HG02759 (cell line): ENCODE data around the gene LITAF.

Experiments used
- ATAC-seq: cut with Tn5 transposase; IDR thresholded peaks from one replicate; pipeline ENCODE4 v1.9.1; 2021; ENCODE audit warnings: mild to moderate bottlenecking, moderate library complexity; ENCODE audit not compliant: unreplicated experiment

Gene LITAF

GRCh38 chr16:11497851-11498289 lies 88.8 kb downstream of the LITAF start:
- ATAC-seq, result no peak
